Esophagus squamous epithelium (tissue), 4 donors: ENCODE results near the gene EXOSC6.
"Not testable (repeated sequence)": the region's sequence is repeated elsewhere in the genome, so short reads cannot be mapped to it uniquely, and the experiment has no call there.

ENCODE experiments used
- CTCF ChIP-seq, 6 experiments: fragments of 450-650 bp in 4 of 6; fragments of 200-600 bp in 2 of 6; sonication (generic) in 2 of 6; IDR thresholded peaks; one replicate each; pipeline ENCODE4 v1.5.1; 2016 to 2019; ENCODE audit warnings: antibody characterized with exemption in 6 of 6, mild to moderate bottlenecking in 4 of 6, moderate library complexity in 4 of 6
- POLR2A ChIP-seq, 4 donors: fragments of 450-650 bp; IDR thresholded peaks; one replicate each; pipeline ENCODE4 v1.6.1; 2017; ENCODE audit warnings: antibody characterized with exemption in 4 of 4, mild to moderate bottlenecking in 4 of 4, moderate library complexity in 3 of 4

GRCh38 chr16:70267922-70268321 lies 16.2 kb upstream of the EXOSC6 start:
- TF ChIP-seq CTCF, POLR2A (IDR thresholded peaks at IDR 0.05): not testable (repeated sequence)
